GM12874 (cell line): ENCODE results near the gene DAPK1.

ENCODE experiments used
- CTCF ChIP-seq: IDR thresholded peaks from 2 replicates; pipeline ENCODE4 v1.5.1; 2011; ENCODE audit warnings: low read depth, mild to moderate bottlenecking, control low read depth, low read length, moderate library complexity; ENCODE audit not compliant: insufficient read depth

DAPK1 gene

GRCh38 chr9:87597710-87598443 lies 100.2 kb downstream of the DAPK1 start:
- no peak for TF ChIP-seq CTCF

- no peak for TF ChIP-seq CTCF
Observed at GRCh38 chr9:87599901-87600610, 102.4 kb downstream of the DAPK1 start.

GRCh38 chr9:87601176-87601575 lies 103.5 kb downstream of the DAPK1 start:
- no peak for TF ChIP-seq CTCF

- TF ChIP-seq CTCF, result no peak
Observed at GRCh38 chr9:87601595-87601994, 103.9 kb downstream of the DAPK1 start.

- TF ChIP-seq CTCF, result no peak
Observed at GRCh38 chr9:87602933-87603643, 105.4 kb downstream of the DAPK1 start.

- TF ChIP-seq CTCF, result no peak
Observed at GRCh38 chr9:87603854-87604490, 106.3 kb downstream of the DAPK1 start.
